GM12878 (cell line): ENCODE results near the gene SHISA9. TPM values are rescaled to one million over a fixed set of nuclear protein-coding genes. Genes with fewer than 3 reads are reported as not detected.

Source experiments
- ATAC-seq: fragments of 200-7000 bp; cut with Tn5 transposase; 3 replicates; pipeline ENCODE4 v1.9.1; 2020; ENCODE audit warnings: mild to moderate bottlenecking, moderate library complexity
- BruUV-seq: library from RNA; stranded (reverse); fragments of 400-500 nt; replicated peaks from 2 replicates; lab custom pipeline; 2021; lab: Mats Ljungman, UMichigan
- CTCF ChIA-PET: fragments of 300-600 bp; sonication (Branson Sonifier 250); formaldehyde crosslinking; extraction: SDS; loops from one replicate; lab custom pipeline; 2021; ENCODE audit warnings: inconsistent platforms; lab: Yijun Ruan, JAX
- POLR2A ChIA-PET: fragments of 350-600 bp; formaldehyde crosslinking; extraction: SDS; loops from one replicate; lab custom pipeline; 2021; ENCODE audit warnings: inconsistent platforms; lab: Charles Lee
- RAD21 ChIA-PET: fragments of 300-600 bp; sonication (Branson Sonifier 250); formaldehyde crosslinking; loops from one replicate; lab custom pipeline; 2023; ENCODE audit warnings: antibody characterized with exemption; ENCODE audit not compliant: unreplicated experiment; lab: Charles Lee
- SMC1A ChIA-PET: fragments of 300-600 bp; sonication (Branson Sonifier 250); formaldehyde crosslinking; loops from one replicate; lab custom pipeline; 2023; ENCODE audit not compliant: unreplicated experiment, uncharacterized antibody; lab: Charles Lee
- DNase-seq: peaks from one replicate; pipeline ENCODE4 v3.0.0-alpha.2; 2011; ENCODE audit warnings: low read depth, low spot score
- FAIRE-seq: peaks from 3 replicates; lab custom pipeline; 2011; peaks lifted over from hg19 to GRCh38; lab: Jason Lieb, UNC
- H2AFZ ChIP-seq: 2 replicates; pipeline ENCODE4 v1.6.0; 2011; ENCODE audit warnings: low read depth, low read length, control low read depth; ENCODE audit not compliant: control insufficient read depth
- H3K27ac ChIP-seq: 2 replicates; pipeline ENCODE4 v1.5.1; 2011; ENCODE audit warnings: control low read depth; ENCODE audit not compliant: control insufficient read depth, insufficient read depth
- H3K27me3 ChIP-seq, 2 experiments: replicated peaks in 1 of 2; 2 replicates each; pipeline versions ENCODE4 v1.6.0 to v1.6.1; 2011; ENCODE audit warnings: low read length in 1 of 2; ENCODE audit not compliant: control insufficient read depth in 2 of 2, insufficient read depth in 2 of 2
- H3K36me3 ChIP-seq, 2 experiments: 2 replicates each; pipeline ENCODE4 v1.5.1; 2011; ENCODE audit warnings: low read length in 1 of 2; ENCODE audit not compliant: control insufficient read depth in 2 of 2, insufficient read depth in 2 of 2
- H3K4me1 ChIP-seq: 2 replicates; pipeline ENCODE4 v1.6.1; 2011; ENCODE audit warnings: mild to moderate bottlenecking, low read length, moderate library complexity, mixed read lengths; ENCODE audit not compliant: control insufficient read depth, insufficient read depth
- H3K4me2 ChIP-seq: 2 replicates; pipeline ENCODE4 v1.6.0; 2011; ENCODE audit warnings: control low read depth; ENCODE audit not compliant: control insufficient read depth, insufficient read depth
- H3K4me3 ChIP-seq: fragments of 200-600 bp; sonication (generic); 2 replicates; pipeline ENCODE4 v1.5.1; 2016
- H3K79me2 ChIP-seq: 2 replicates; pipeline ENCODE4 v1.6.0; 2011; ENCODE audit warnings: low read length; ENCODE audit not compliant: control insufficient read depth, insufficient read depth
- H3K9ac ChIP-seq: 2 replicates; pipeline ENCODE4 v1.8.0; 2011; ENCODE audit warnings: low read length, control low read depth, mixed read lengths; ENCODE audit not compliant: control insufficient read depth, insufficient read depth
- H3K9me3 ChIP-seq: replicated peaks from 3 replicates; pipeline ENCODE4 v1.5.1; 2011; ENCODE audit warnings: mild to moderate bottlenecking, low read length; ENCODE audit not compliant: control insufficient read depth, insufficient read depth
- H4K20me1 ChIP-seq: 2 replicates; pipeline ENCODE4 v1.6.0; 2011; ENCODE audit not compliant: control insufficient read depth, insufficient read depth
- MLLT1 ChIP-seq: fragments of 450-650 bp; IDR thresholded peaks from 2 replicates; pipeline ENCODE4 v1.6.1; 2016; ENCODE audit warnings: mild to moderate bottlenecking
- MYB ChIP-seq: fragments of 150-350 bp; IDR thresholded peaks from 2 replicates; pipeline ENCODE4 v1.6.1; 2014; ENCODE audit warnings: mild to moderate bottlenecking, low read depth, low read length, borderline replicate concordance
- SMARCA5 ChIP-seq: fragments of 450-650 bp; IDR thresholded peaks from 2 replicates; pipeline ENCODE4 v1.6.1; 2017; ENCODE audit warnings: mild to moderate bottlenecking
- ZNF24 ChIP-seq: fragments of 450-650 bp; IDR thresholded peaks from 2 replicates; pipeline ENCODE4 v1.6.1; 2017; ENCODE audit warnings: antibody characterized with exemption, mild to moderate bottlenecking
- ZNF274 ChIP-seq: IDR thresholded peaks from one replicate; pipeline ENCODE4 v1.8.0; 2011; ENCODE audit not compliant: insufficient read length, insufficient read depth
- WGBS: methylation state at CpG from one replicate; pipeline ENCODE4 v1.1.6; 2016; ENCODE audit warnings: low lambda C conversion rate; ENCODE audit not compliant: insufficient replicate concordance, insufficient coverage; ENCODE audit errors: missing lambda C conversion rate; 5-methylcytosine and 5-hydroxymethylcytosine counted together
- in situ Hi-C: fragments of 300-500 bp; cut with MboI; formaldehyde crosslinking; loops from 9 replicates; pipeline ENCODE4 v1.14.3; 2018; ENCODE audit warnings: mixed read lengths
- intact Hi-C: fragments of 100-400 bp; cut with micrococcal nuclease; formaldehyde crosslinking; loops from one replicate; pipeline ENCODE4 v1.14.2; 2022; ENCODE audit not compliant: unreplicated experiment
- polyA plus RNA-seq, 11 experiments: library from polyadenylated mRNA; depleted of rRNA in 4 of 11; unstranded in 6 of 11; stranded (reverse) in 5 of 11; fragments of >200 nt; fragmentation: Nextera tagmentation in 4 of 11; fragmentation: Illumina TruSeq in 1 of 11; extraction: Ambion mirVana in 4 of 11; extraction: Trizol in 1 of 11; gene quantifications; 1 replicate in 1 of 11; 2 replicates in 10 of 11; pipeline versions ENCODE4 v1.2.1 to v1.2.3, GENCODE V29; 2011 to 2016; ENCODE audit warnings: inconsistent platforms in 2 of 11, missing spikeins in 2 of 11, low read depth in 1 of 11
- total RNA-seq, 4 experiments: library from RNA; depleted of rRNA in 3 of 4; stranded (reverse); fragments of >200 nt in 3 of 4; fragmentation: Illumina TruSeq in 1 of 4; extraction: Trizol in 1 of 4; gene quantifications; 2 replicates each; pipeline versions ENCODE4 v1.2.1 to v1.2.3, GENCODE V29; 2013 to 2021
- TF ChIP-seq, protein P1 (sequence below): fragments of 450-650 bp; formaldehyde crosslinking; IDR thresholded peaks from 2 replicates; pipeline ENCODE4 v1.4.0; 2022; ENCODE audit warnings: mild to moderate bottlenecking, moderate library complexity
- TF ChIP-seq, protein P2 (sequence below): fragments of 450-650 bp; conservative IDR thresholded peaks from 2 replicates; pipeline ENCODE4 v1.6.1; 2017; ENCODE audit warnings: mild to moderate bottlenecking, moderate library complexity

Gene SHISA9
- total and polyA plus RNA-seq, 10 of the 15 experiments (the other 5 are each of a cell fraction or from before 2014, with no cell fraction given): 0.03 to 25.5 (median 0.07) TPM

DNA sequence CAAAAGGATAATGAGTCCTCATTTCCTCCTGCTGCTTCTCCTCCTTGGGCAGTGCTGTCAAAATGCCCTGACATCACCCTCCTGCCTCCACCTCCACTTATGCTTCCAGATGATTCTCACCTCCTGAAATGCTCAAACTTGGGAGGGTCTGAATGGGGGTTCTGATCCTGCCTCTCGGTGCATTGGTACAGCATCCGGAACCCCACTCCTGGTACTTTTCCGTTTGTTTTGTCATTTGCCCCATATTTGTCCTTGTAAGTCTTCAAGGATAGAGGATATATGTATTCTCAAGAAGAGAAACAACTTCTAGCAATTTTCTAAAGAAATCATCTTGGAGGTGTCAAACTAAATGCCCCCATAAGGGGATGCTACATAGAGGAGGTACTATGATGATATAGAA is 148.3 kb downstream of the SHISA9 start (continued):
- TF ChIP-seq ZNF24 (no peak), MLLT1 (no peak)
- TF ChIP-seq, protein P1, sequence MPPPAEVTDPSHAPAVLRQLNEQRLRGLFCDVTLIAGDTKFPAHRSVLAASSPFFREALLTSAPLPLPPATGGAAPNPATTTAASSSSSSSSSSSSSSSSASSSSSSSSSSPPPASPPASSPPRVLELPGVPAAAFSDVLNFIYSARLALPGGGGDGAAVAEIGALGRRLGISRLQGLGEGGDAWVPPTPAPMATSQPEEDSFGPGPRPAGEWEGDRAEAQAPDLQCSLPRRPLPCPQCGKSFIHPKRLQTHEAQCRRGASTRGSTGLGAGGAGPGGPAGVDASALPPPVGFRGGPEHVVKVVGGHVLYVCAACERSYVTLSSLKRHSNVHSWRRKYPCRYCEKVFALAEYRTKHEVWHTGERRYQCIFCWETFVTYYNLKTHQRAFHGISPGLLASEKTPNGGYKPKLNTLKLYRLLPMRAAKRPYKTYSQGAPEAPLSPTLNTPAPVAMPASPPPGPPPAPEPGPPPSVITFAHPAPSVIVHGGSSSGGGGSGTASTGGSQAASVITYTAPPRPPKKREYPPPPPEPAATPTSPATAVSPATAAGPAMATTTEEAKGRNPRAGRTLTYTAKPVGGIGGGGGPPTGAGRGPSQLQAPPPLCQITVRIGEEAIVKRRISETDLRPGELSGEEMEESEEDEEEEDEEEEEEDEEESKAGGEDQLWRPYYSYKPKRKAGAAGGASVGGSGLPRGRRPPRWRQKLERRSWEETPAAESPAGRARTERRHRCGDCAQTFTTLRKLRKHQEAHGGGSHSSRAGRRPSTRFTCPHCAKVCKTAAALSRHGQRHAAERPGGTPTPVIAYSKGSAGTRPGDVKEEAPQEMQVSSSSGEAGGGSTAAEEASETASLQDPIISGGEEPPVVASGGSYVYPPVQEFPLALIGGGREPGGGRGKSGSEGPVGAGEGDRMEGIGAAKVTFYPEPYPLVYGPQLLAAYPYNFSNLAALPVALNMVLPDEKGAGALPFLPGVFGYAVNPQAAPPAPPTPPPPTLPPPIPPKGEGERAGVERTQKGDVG (CRISPR knock-in tag): no peak

GRCh38 chr16:13052431-13052830 is 151.0 kb downstream of the SHISA9 start:
- H3K79me2 ChIP-seq: no peaks in the 10 kb centered on the region
- no peak for TF ChIP-seq MYB
- TF ChIP-seq ZNF274: no peak
- TF ChIP-seq SMARCA5: no peak
- TF ChIP-seq, protein P2, sequence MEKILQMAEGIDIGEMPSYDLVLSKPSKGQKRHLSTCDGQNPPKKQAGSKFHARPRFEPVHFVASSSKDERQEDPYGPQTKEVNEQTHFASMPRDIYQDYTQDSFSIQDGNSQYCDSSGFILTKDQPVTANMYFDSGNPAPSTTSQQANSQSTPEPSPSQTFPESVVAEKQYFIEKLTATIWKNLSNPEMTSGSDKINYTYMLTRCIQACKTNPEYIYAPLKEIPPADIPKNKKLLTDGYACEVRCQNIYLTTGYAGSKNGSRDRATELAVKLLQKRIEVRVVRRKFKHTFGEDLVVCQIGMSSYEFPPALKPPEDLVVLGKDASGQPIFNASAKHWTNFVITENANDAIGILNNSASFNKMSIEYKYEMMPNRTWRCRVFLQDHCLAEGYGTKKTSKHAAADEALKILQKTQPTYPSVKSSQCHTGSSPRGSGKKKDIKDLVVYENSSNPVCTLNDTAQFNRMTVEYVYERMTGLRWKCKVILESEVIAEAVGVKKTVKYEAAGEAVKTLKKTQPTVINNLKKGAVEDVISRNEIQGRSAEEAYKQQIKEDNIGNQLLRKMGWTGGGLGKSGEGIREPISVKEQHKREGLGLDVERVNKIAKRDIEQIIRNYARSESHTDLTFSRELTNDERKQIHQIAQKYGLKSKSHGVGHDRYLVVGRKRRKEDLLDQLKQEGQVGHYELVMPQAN: no peak
- H3K4me2 ChIP-seq: no peak overlapping the region
- ChIA-PET CTCF (no interaction called here), SMC1A (interaction anchor here (0.6 to 1.1 kb wide), 3 partner anchors 42 to 117 kb away, joined by 3 to 5 read pairs (median 3); no protein-coding TSS in a partner anchor), RAD21 (interaction anchor here (0.6 kb wide), 1 partner anchor 302 kb away, joined by 3 read pairs; no protein-coding TSS in a partner anchor), POLR2A (interaction anchor here (0.6 kb wide), 1 partner anchor 89 kb away, joined by 3 read pairs; no protein-coding TSS in a partner anchor)
- H4K20me1 ChIP-seq: no peaks in the 10 kb centered on the region
- no peak overlapping the region for H2AFZ ChIP-seq
- no peak for ATAC-seq
- WGBS: 0% methylated on average over 1 of the region's 1 CpG
- no peak overlapping the region for H3K4me3 ChIP-seq
- in situ Hi-C loops (no loop called here), intact Hi-C loops (no loop called here)
- no peak for DNase-seq
- no peaks in the 10 kb centered on the region for H3K4me1 ChIP-seq
- FAIRE-seq: no peak
- no TSS peak for BruUV-seq
- no peak overlapping the region for H3K27ac ChIP-seq
- H3K9me3 ChIP-seq: no peaks in the 10 kb centered on the region; the same call in 2 of the 3 replicates
- H3K36me3 ChIP-seq: no peaks in the 10 kb centered on the region
- H3K9ac ChIP-seq: no peak overlapping the region
- no peaks in the 10 kb centered on the region for H3K27me3 ChIP-seq
